Lower leg skin (tissue), 4 donors: Measurements from ENCODE around the gene ZFHX3. TPM values are rescaled to one million over a fixed set of nuclear protein-coding genes. Genes with fewer than 3 reads are reported as not detected.
A peak's percentile ranks its signal among the peaks of the same experiment; 100 is the strongest.

ENCODE experiments used
- DNase-seq, 2 donors: peaks; one replicate each; pipeline ENCODE4 v3.0.0-alpha.2; 2019; ENCODE audit warnings: low spot score in 2 of 2
- H3K4me3 ChIP-seq: fragments of 200-600 bp; sonication (generic); 2 replicates; pipeline ENCODE4 v1.5.1; 2017; ENCODE audit warnings: mild to moderate bottlenecking, low read depth; ENCODE audit not compliant: poor library complexity, severe bottlenecking
- CTCF ChIP-seq, 3 donors: fragments of 450-650 bp; IDR thresholded peaks; one replicate each; pipeline ENCODE4 v1.5.1; 2016; ENCODE audit warnings: antibody characterized with exemption in 3 of 3, mild to moderate bottlenecking in 3 of 3, moderate library complexity in 2 of 3
- POLR2A ChIP-seq, 2 donors: fragments of 450-650 bp; IDR thresholded peaks; one replicate each; pipeline ENCODE4 v1.6.1; 2016 to 2017; ENCODE audit warnings: antibody characterized with exemption in 2 of 2, mild to moderate bottlenecking in 1 of 2, moderate library complexity in 1 of 2
- WGBS, 2 donors: methylation state at CpG; one replicate each; pipeline ENCODE4 v1.1.5; 2018; 5-methylcytosine and 5-hydroxymethylcytosine counted together
- intact Hi-C: fragments of 100-400 bp; cut with DNase I; formaldehyde crosslinking; loops from one replicate; pipeline ENCODE4 v1.15.0; 2023; ENCODE audit warnings: low total_unique reads
- total RNA-seq, 4 donors: library from RNA; depleted of rRNA; stranded (reverse); fragments of >200 nt; gene quantifications; one replicate each; pipeline ENCODE4 v1.1.0, GENCODE V29; 2016

The ZFHX3 gene
- total RNA-seq, 4 donors from 2014 or later, result 3.4 to 14.9 (median 10.0) TPM

- 95 to 96% methylated on average over 7 of the region's 7 CpGs for WGBS, 2 donors
- no peak for DNase-seq
- no peak for TF ChIP-seq CTCF (IDR thresholded peaks at IDR 0.05)
- no peak for TF ChIP-seq POLR2A (IDR thresholded peaks at IDR 0.05)
- no peak overlapping the region for H3K4me3 ChIP-seq
- intact Hi-C loops, result no loop called here
Observed at GRCh38 chr16:72972878-72973571, 74.9 kb downstream of the ZFHX3 start.

GRCh38 chr16:72971370-72971769, 76.6 kb downstream of the ZFHX3 start:
- intact Hi-C loops, result no loop called here
- WGBS, 2 donors, result 82 to 85% methylated on average over 5 of the region's 5 CpGs
- no peak overlapping the region for H3K4me3 ChIP-seq
- TF ChIP-seq POLR2A (IDR thresholded peaks at IDR 0.05) (no peak), CTCF (IDR thresholded peaks at IDR 0.05) (no peak)
- DNase-seq, result no peak

GRCh38 chr16:72970656-72971055, 77.3 kb downstream of the ZFHX3 start:
- DNase-seq, result no peak
- H3K4me3 ChIP-seq, result no peak overlapping the region
- intact Hi-C loops, result no loop called here
- 91 to 93% methylated on average over 5 of the region's 5 CpGs for WGBS, 2 donors
- no peak for TF ChIP-seq POLR2A (IDR thresholded peaks at IDR 0.05)

- peak in 1 of 2 donors; percentile 71 for DNase-seq
- no peak overlapping the region for H3K4me3 ChIP-seq
- 90 to 94% methylated on average over 9 of the region's 9 CpGs for WGBS, 2 donors
- intact Hi-C loops, result no loop called here
- TF ChIP-seq POLR2A (IDR thresholded peaks at IDR 0.05) (no peak), CTCF (IDR thresholded peaks at IDR 0.05) (no peak)
Observed at GRCh38 chr16:72969812-72970211, 78.1 kb downstream of the ZFHX3 start.

- intact Hi-C loops, result no loop called here
- TF ChIP-seq POLR2A (IDR thresholded peaks at IDR 0.05), result no peak
- 57 to 75% methylated on average over 7 of the region's 7 CpGs for WGBS, 2 donors
- peak in 1 of 2 donors; percentile 68 for DNase-seq
- H3K4me3 ChIP-seq, result no peak overlapping the region
Observed at GRCh38 chr16:72969146-72969545, 78.8 kb downstream of the ZFHX3 start.

- 70 to 74% methylated on average over 5 of the region's 5 CpGs for WGBS, 2 donors
- no peak overlapping the region for H3K4me3 ChIP-seq
- TF ChIP-seq CTCF (IDR thresholded peaks at IDR 0.05) (no peak), POLR2A (IDR thresholded peaks at IDR 0.05) (no peak)
- no peak for DNase-seq
- intact Hi-C loops, result no loop called here
Observed at GRCh38 chr16:72967941-72968340, 80.0 kb downstream of the ZFHX3 start.
